WI38 (cell line): ENCODE results near the gene SPG21.

Source experiments
- H3K4me3 ChIP-seq: 2 replicates; pipeline ENCODE4 v1.5.1; 2011; ENCODE audit warnings: low read depth, mild to moderate bottlenecking, control low read depth, low read length
- CTCF ChIP-seq: IDR thresholded peaks from 2 replicates; pipeline ENCODE4 v1.5.1; 2012; ENCODE audit warnings: low read depth, mild to moderate bottlenecking, control low read depth, low read length

Gene SPG21

GRCh38 chr15:65032801-65033537, 43.3 kb upstream of the SPG21 start:
- no peak overlapping the region for H3K4me3 ChIP-seq
- TF ChIP-seq CTCF, result peak; percentile 85

- peak overlapping the region; percentile 72 for H3K4me3 ChIP-seq
- no peak for TF ChIP-seq CTCF
These were observed 40.1 kb upstream of the SPG21 start for GRCh38 chr15:65029736-65030208.

GRCh38 chr15:65028921-65029735, 39.4 kb upstream of the SPG21 start, which contains the start of gene MTFMT:
Gene MTFMT, minus strand, starts transcription at chr15:65029639. Its CDS starts 26 bp downstream, at chr15:65029613.
- no peak for TF ChIP-seq CTCF
- H3K4me3 ChIP-seq, result peak within 1 kb of the TSS; percentile 72

- peak overlapping the region; percentile 72 for H3K4me3 ChIP-seq
- no peak for TF ChIP-seq CTCF
These were observed 38.6 kb upstream of the SPG21 start for GRCh38 chr15:65028338-65028737.

GRCh38 chr15:65027593-65027992, 37.9 kb upstream of the SPG21 start:
- no peak overlapping the region for H3K4me3 ChIP-seq
- TF ChIP-seq CTCF, result no peak

GRCh38 chr15:65026756-65027155, 37.0 kb upstream of the SPG21 start:
- TF ChIP-seq CTCF, result no peak

GRCh38 chr15:65021488-65021887, 31.8 kb upstream of the SPG21 start:
- TF ChIP-seq CTCF, result no peak
- no peak overlapping the region for H3K4me3 ChIP-seq

More at GRCh38 chr15:65026756-65027155, 37.0 kb upstream of the SPG21 start:
- no peak overlapping the region for H3K4me3 ChIP-seq
